H9 (cell line): ENCODE data around the gene PLXNA1. TPM values are rescaled to one million over a fixed set of nuclear protein-coding genes. Genes with fewer than 3 reads are reported as not detected.

ENCODE experiments used
- DNase-seq: peaks from one replicate; pipeline ENCODE4 v3.0.0-alpha.2; 2017
- H2AFZ ChIP-seq: one replicate; pipeline ENCODE4 v1.6.1; 2013; ENCODE audit warnings: mild to moderate bottlenecking, low read length, control low read depth, moderate library complexity
- H2AK5ac ChIP-seq: 2 replicates; pipeline ENCODE4 v1.6.1; 2013; ENCODE audit warnings: low read length, control low read depth, mixed read lengths; ENCODE audit not compliant: insufficient read length
- H2BK120ac ChIP-seq: one replicate; pipeline ENCODE4 v1.6.1; 2013; ENCODE audit warnings: low read depth, mild to moderate bottlenecking, low read length, control low read depth, inconsistent platforms; ENCODE audit not compliant: poor library complexity, severe bottlenecking
- H2BK12ac ChIP-seq: 2 replicates; pipeline ENCODE4 v1.6.1; 2013; ENCODE audit warnings: low read length, control low read depth, mixed read lengths, low read depth; ENCODE audit not compliant: insufficient read length
- H2BK15ac ChIP-seq: 2 replicates; pipeline ENCODE4 v1.6.1; 2013; ENCODE audit warnings: low read depth, low read length, control low read depth
- H2BK20ac ChIP-seq: one replicate; pipeline ENCODE4 v1.6.1; 2013; ENCODE audit warnings: low read depth, mild to moderate bottlenecking, low read length, control low read depth, inconsistent platforms; ENCODE audit not compliant: poor library complexity, severe bottlenecking
- H2BK5ac ChIP-seq: 2 replicates; pipeline ENCODE4 v1.6.1; 2013; ENCODE audit warnings: low read length, control low read depth, mixed read lengths; ENCODE audit not compliant: insufficient read length
- H3K14ac ChIP-seq: 2 replicates; pipeline ENCODE4 v1.6.1; 2013; ENCODE audit warnings: low read length, control low read depth; ENCODE audit not compliant: insufficient read depth
- H3K18ac ChIP-seq: 2 replicates; pipeline ENCODE4 v1.6.1; 2013; ENCODE audit warnings: low read depth, mild to moderate bottlenecking, mixed read lengths, low read length, control low read depth; ENCODE audit not compliant: insufficient read length
- H3K23ac ChIP-seq: 2 replicates; pipeline ENCODE4 v1.6.1; 2013; ENCODE audit warnings: low read length, control low read depth, mixed read lengths, low read depth; ENCODE audit not compliant: insufficient read length
- H3K23me2 ChIP-seq: 2 replicates; pipeline ENCODE4 v1.6.1; 2013; ENCODE audit warnings: low read depth, mild to moderate bottlenecking, mixed read lengths, low read length, control low read depth; ENCODE audit not compliant: insufficient read length, poor library complexity, severe bottlenecking
- H3K27ac ChIP-seq: 2 replicates; pipeline ENCODE4 v1.5.1; 2013; ENCODE audit warnings: low read length, control low read depth, mixed read lengths, low read depth; ENCODE audit not compliant: insufficient read length
- H3K27me3 ChIP-seq: 2 replicates; pipeline ENCODE4 v1.6.1; 2013; ENCODE audit warnings: low read length, control low read depth, inconsistent platforms; ENCODE audit not compliant: insufficient read depth
- H3K4ac ChIP-seq: 2 replicates; pipeline ENCODE4 v1.6.1; 2013; ENCODE audit warnings: low read depth, mild to moderate bottlenecking, control low read depth, inconsistent platforms, low read length, moderate library complexity
- H3K4me1 ChIP-seq: 2 replicates; pipeline ENCODE4 v1.6.1; 2013; ENCODE audit warnings: low read length, control low read depth, inconsistent platforms; ENCODE audit not compliant: insufficient read depth
- H3K4me2 ChIP-seq: 2 replicates; pipeline ENCODE4 v1.6.1; 2013; ENCODE audit warnings: low read length, control low read depth, mixed read lengths; ENCODE audit not compliant: insufficient read length, insufficient read depth
- H3K56ac ChIP-seq: 2 replicates; pipeline ENCODE4 v1.6.1; 2013; ENCODE audit warnings: low read depth, mild to moderate bottlenecking, mixed read lengths, low read length, control low read depth; ENCODE audit not compliant: insufficient read length
- H3K79me1 ChIP-seq: 2 replicates; pipeline ENCODE4 v1.6.1; 2013; ENCODE audit warnings: low read depth, mild to moderate bottlenecking, moderate library complexity, low read length, control low read depth, inconsistent platforms; ENCODE audit not compliant: insufficient read depth, poor library complexity, severe bottlenecking
- H3K79me2 ChIP-seq: 2 replicates; pipeline ENCODE4 v1.6.1; 2013; ENCODE audit warnings: low read length, control low read depth, inconsistent platforms; ENCODE audit not compliant: insufficient read depth
- H3K9ac ChIP-seq: 2 replicates; pipeline ENCODE4 v1.6.1; 2013; ENCODE audit warnings: low read length, control low read depth, mixed read lengths; ENCODE audit not compliant: insufficient read length; ENCODE audit errors: extremely low read depth
- H3K9me3 ChIP-seq: one replicate; pipeline ENCODE4 v1.6.1; 2013; ENCODE audit warnings: low read depth, low read length, inconsistent platforms; ENCODE audit not compliant: control insufficient read depth
- H3T11ph ChIP-seq: one replicate; pipeline ENCODE4 v1.6.1; 2013; ENCODE audit warnings: mild to moderate bottlenecking, low read length, control low read depth, inconsistent platforms
- H4K20me1 ChIP-seq: one replicate; pipeline ENCODE4 v1.6.1; 2013; ENCODE audit not compliant: control insufficient read depth, insufficient read length, insufficient read depth
- H4K5ac ChIP-seq: 2 replicates; pipeline ENCODE4 v1.6.1; 2013; ENCODE audit warnings: low read depth, mild to moderate bottlenecking, mixed read lengths, low read length, control low read depth; ENCODE audit not compliant: insufficient read length
- H4K8ac ChIP-seq: replicated peaks from 2 replicates; pipeline ENCODE4 v1.6.1; 2013; ENCODE audit warnings: low read length, control low read depth, mixed read lengths, low read depth; ENCODE audit not compliant: insufficient read length
- H4K91ac ChIP-seq: 2 replicates; pipeline ENCODE4 v1.6.1; 2013; ENCODE audit warnings: low read depth, mild to moderate bottlenecking, moderate library complexity, mixed read lengths, low read length, control low read depth; ENCODE audit not compliant: insufficient read length
- H3K27ac Mint-ChIP-seq, 3 experiments: 2 replicates in 2 of 3; 3 replicates in 1 of 3; pipeline ENCODE4 v1.8.0; 2020 to 2021; ENCODE audit warnings: mixed read lengths in 3 of 3, mild to moderate bottlenecking in 1 of 3, moderate library complexity in 1 of 3
- H3K27me3 Mint-ChIP-seq: 2 replicates; pipeline ENCODE4 v1.8.0; 2021; ENCODE audit warnings: low read depth, mild to moderate bottlenecking, moderate library complexity, mixed read lengths
- H3K36me3 Mint-ChIP-seq, 3 experiments: 2 replicates in 2 of 3; 3 replicates in 1 of 3; pipeline ENCODE4 v1.8.0; 2020 to 2021; ENCODE audit warnings: low read depth in 3 of 3, mixed read lengths in 3 of 3; ENCODE audit not compliant: insufficient read depth in 1 of 3
- H3K4me1 Mint-ChIP-seq, 2 experiments: 2 replicates each; pipeline ENCODE4 v1.8.0; 2020; ENCODE audit warnings: mixed read lengths in 2 of 2
- H3K4me3 Mint-ChIP-seq, 2 experiments: 2 replicates in 1 of 2; 3 replicates in 1 of 2; pipeline ENCODE4 v1.8.0; 2020 to 2021; ENCODE audit warnings: mild to moderate bottlenecking in 2 of 2, mixed read lengths in 2 of 2, moderate library complexity in 1 of 2
- H3K9me3 Mint-ChIP-seq, 2 experiments: 2 replicates in 1 of 2; 3 replicates in 1 of 2; pipeline ENCODE4 v1.8.0; 2020; ENCODE audit warnings: mild to moderate bottlenecking in 2 of 2, mixed read lengths in 2 of 2, moderate library complexity in 1 of 2
- CTCF ChIP-seq: fragments of 200-600 bp; sonication (generic); conservative IDR thresholded peaks from 3 replicates; pipeline ENCODE4 v1.8.0; 2021; ENCODE audit warnings: antibody characterized with exemption, mild to moderate bottlenecking
- WGBS: extraction: QIAGEN DNeasy Blood & Tissue Kit; methylation state at CpG from one replicate; pipeline ENCODE4 v1.1.7; 2013; ENCODE audit warnings: missing lambda C conversion rate, low lambda C conversion rate, mixed read lengths; ENCODE audit not compliant: insufficient read length; ENCODE audit errors: extremely low coverage; 5-methylcytosine and 5-hydroxymethylcytosine counted together
- total RNA-seq: library from RNA; stranded (reverse); gene quantifications from 2 replicates; pipeline ENCODE4 v1.2.1, GENCODE V29; 2021

PLXNA1 gene
- total RNA-seq, 1 experiment from 2014 or later: 42.1 TPM

GRCh38 chr3:127003601-127004280 is 20.8 kb downstream of the PLXNA1 start:
- Histone ChIP-seq H3K56ac (no peak overlapping the region), H4K20me1 (peaks cover 2% of the 10 kb centered on the region), H3K27ac (no peak overlapping the region), H3K79me2 (no peaks in the 10 kb centered on the region; the same call in 1 of the 2 replicates), H4K5ac (no peak overlapping the region), H2AFZ (no peak overlapping the region), H3K4ac (no peak overlapping the region; the same call in 1 of the 2 replicates), H3K14ac (peak overlapping the region; percentile 44; the same call in 1 of the 2 replicates), H3K27me3 (no peaks in the 10 kb centered on the region), H2BK12ac (no peak overlapping the region), H2BK5ac (peak overlapping the region; percentile 16), H3K18ac (no peak overlapping the region), H3K4me1 (peaks cover 2% of the 10 kb centered on the region; the same call in 1 of the 2 replicates), H2AK5ac (no peak overlapping the region), H2BK120ac (no peak overlapping the region), H3T11ph (no peak overlapping the region), H4K91ac (peak overlapping the region; percentile 62), H3K23ac (no peak overlapping the region), H2BK20ac (no peak overlapping the region), H3K79me1 (no peaks in the 10 kb centered on the region), H3K9me3 (no peaks in the 10 kb centered on the region), H3K9ac (no peak overlapping the region), H3K4me2 (no peak overlapping the region), H2BK15ac (no peak overlapping the region), H4K8ac (no peak overlapping the region), H3K23me2 (no peaks in the 10 kb centered on the region)
- no peak for DNase-seq
- Mint-ChIP-seq H3K27ac (peak overlapping the region in 2 of 3 experiments; percentile 73 to 95; a peak in 3 of 7 replicates), H3K4me1 (peaks cover 11 to 20% of the 10 kb centered on the region in 2 experiments), H3K9me3 (no peaks in the 10 kb centered on the region), H3K4me3 (no peak overlapping the region), H3K27me3 (no peaks in the 10 kb centered on the region), H3K36me3 (peaks cover 2 to 23% (median 13%) of the 10 kb centered on the region in 3 experiments; a peak in 6 of 7 replicates)
- no peak for TF ChIP-seq CTCF
- no CpG with 5 or more reads among the region's 7 CpGs for WGBS
